K562 (cell line): ENCODE measurements around the gene ZNF747.

Experiments used
- CBX5 ChIP-seq: IDR thresholded peaks from 2 replicates; pipeline ENCODE4 v1.6.1; 2014; ENCODE audit warnings: low read depth, borderline replicate concordance
- CGGBP1 ChIP-seq: fragments of 250-450 bp; sonication (Bioruptor Pico); IDR thresholded peaks from 2 replicates; pipeline ENCODE4 v1.9.0; 2021; ENCODE audit warnings: mild to moderate bottlenecking
- ERF ChIP-seq: fragments of 450-650 bp; formaldehyde crosslinking; IDR thresholded peaks from 2 replicates; pipeline ENCODE4 v1.4.0; 2020; ENCODE audit warnings: mild to moderate bottlenecking, mixed read lengths
- NR1H2 ChIP-seq: sonication (generic); formaldehyde crosslinking; IDR thresholded peaks from 2 replicates; pipeline ENCODE4 v1.4.0; 2020; ENCODE audit warnings: mild to moderate bottlenecking, missing genetic modification reagents
- PURB ChIP-seq: sonication (generic); formaldehyde crosslinking; IDR thresholded peaks from 2 replicates; pipeline ENCODE4 v1.9.0; 2021; ENCODE audit warnings: low read depth, mild to moderate bottlenecking, missing genetic modification reagents
- RFX5 ChIP-seq: IDR thresholded peaks from 2 replicates; pipeline ENCODE4 v1.6.1; 2011; ENCODE audit warnings: low read depth, mild to moderate bottlenecking, improper control_type of control experiment, low read length
- ZNF224 ChIP-seq: sonication (generic); formaldehyde crosslinking; IDR thresholded peaks from 2 replicates; pipeline ENCODE4 v1.8.0; 2022; ENCODE audit warnings: mild to moderate bottlenecking, missing genetic modification reagents

- TF ChIP-seq NR1H2 (CRISPR knock-in tag): no peak
- TF ChIP-seq CBX5: no peak
- TF ChIP-seq RFX5: no peak
- TF ChIP-seq ZNF224 (CRISPR knock-in tag): no peak
- TF ChIP-seq ERF: no peak
- no peak for TF ChIP-seq CGGBP1 (CRISPR knock-in tag)
- no peak for TF ChIP-seq PURB (CRISPR knock-in tag)
These were observed 48.1 kb upstream of the ZNF747 start for GRCh38 chr16:30582611-30583340.
